Sigmoid colon (tissue), 4 donors: Measurements from ENCODE around the gene ARVCF.

Experiments used
- POLR2A ChIP-seq, 2 donors: fragments of 450-650 bp; IDR thresholded peaks; one replicate each; pipeline ENCODE4 v1.6.1; 2016; ENCODE audit warnings: antibody characterized with exemption in 2 of 2, mild to moderate bottlenecking in 2 of 2, moderate library complexity in 2 of 2
- POLR2AphosphoS5 ChIP-seq, 4 donors: sonication (generic); formaldehyde crosslinking; IDR thresholded peaks; one replicate each; pipeline ENCODE4 v1.6.1; 2017; ENCODE audit warnings: antibody characterized with exemption in 4 of 4

- TF ChIP-seq POLR2A (IDR thresholded peaks at IDR 0.05) (no peak), POLR2AphosphoS5 (IDR thresholded peaks at IDR 0.05) (no peak)
Measured at GRCh38 chr22:19997561-19998231, 18.9 kb downstream of the ARVCF start.
